Left lobe of liver (tissue), 2 donors: ENCODE results near the gene TAF4. TPM values are rescaled to one million over a fixed set of nuclear protein-coding genes. Genes with fewer than 3 reads are reported as not detected.
A peak's percentile ranks its signal among the peaks of the same experiment; 100 is the strongest.
"Not testable (repeated sequence)": the region's sequence is repeated elsewhere in the genome, so short reads cannot be mapped to it uniquely, and the experiment has no call there.

Source experiments
- ATAC-seq: fragments of 200-7000 bp; cut with Tn5 transposase; one replicate; pipeline ENCODE4 v1.9.1; 2020; ENCODE audit warnings: mild to moderate bottlenecking, moderate library complexity
- DNase-seq: peaks from one replicate; pipeline ENCODE4 v3.0.0-alpha.2; 2020; ENCODE audit warnings: low spot score
- total RNA-seq: library from RNA; stranded (reverse); gene quantifications from one replicate; pipeline ENCODE4 v1.2.1, GENCODE V29; 2021
- donor health status: DM: no; HTN: no; CAD: no; lungs with moderate emphysema.
- donor health status: DM: no; HTN: yes; CAD: no.

Gene TAF4
- total RNA-seq, 1 donor from 2014 or later, result 11.3 TPM

DNA sequence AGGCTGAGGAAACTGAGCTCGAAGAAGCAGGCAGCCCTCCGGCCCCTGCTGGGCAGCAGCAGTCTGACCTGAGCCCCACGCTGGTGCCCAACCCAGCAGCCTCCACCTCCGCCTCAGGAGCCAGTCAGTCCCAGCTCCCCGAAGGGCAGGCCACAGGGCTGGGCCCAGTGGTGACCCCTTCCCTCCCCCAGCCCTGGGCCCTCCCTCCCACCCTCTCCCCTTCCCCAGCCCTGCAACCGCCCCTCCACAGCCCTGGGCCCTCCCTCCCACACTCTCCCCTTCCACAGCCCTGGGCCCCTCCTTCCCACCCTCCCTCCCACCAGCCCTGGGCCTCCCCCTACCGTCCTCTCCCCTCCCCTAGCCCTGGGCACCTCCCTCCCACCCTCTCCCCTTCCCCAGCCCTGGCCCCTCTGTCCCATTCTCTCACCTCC, 115.0 kb downstream of the TAF4 start:
- peak; percentile 19 for ATAC-seq
- peak; percentile 30 for DNase-seq

GRCh38 chr20:61949714-61950640, 115.7 kb downstream of the TAF4 start:
- no peak for ATAC-seq
- DNase-seq, result peak; percentile 30

GRCh38 chr20:61949363-61949713, 116.3 kb downstream of the TAF4 start:
- ATAC-seq (no peak), DNase-seq (peak; percentile 34)

- ATAC-seq (no peak), DNase-seq (no peak)
These were observed 116.9 kb downstream of the TAF4 start for GRCh38 chr20:61948586-61949362.

- not testable (repeated sequence) for DNase-seq, ATAC-seq
These were observed 117.6 kb downstream of the TAF4 start for GRCh38 chr20:61948056-61948455.

DNA sequence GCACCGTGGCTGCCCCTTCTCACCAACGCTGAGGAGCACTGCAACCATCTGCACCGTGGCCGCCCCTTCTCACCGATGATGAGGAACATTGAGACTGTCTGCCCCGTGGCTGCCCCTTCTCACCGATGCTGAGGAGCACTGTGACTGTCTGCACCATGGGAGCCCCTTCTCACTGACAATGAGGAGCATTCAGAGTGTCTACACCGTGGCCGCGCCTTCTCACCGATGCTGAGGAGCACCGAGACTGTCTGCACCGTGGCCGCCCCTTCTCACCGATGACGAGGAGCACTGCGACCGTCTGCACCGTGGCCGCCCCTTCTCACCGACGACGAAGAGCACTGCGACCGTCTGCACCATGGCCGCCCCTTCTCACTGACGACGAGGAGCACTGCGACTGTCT, 120.2 kb downstream of the TAF4 start:
- DNase-seq, ATAC-seq: not testable (repeated sequence)

- ATAC-seq, result not testable (repeated sequence)
These were observed 120.7 kb downstream of the TAF4 start for GRCh38 chr20:61944967-61945366.

GRCh38 chr20:61942526-61942925, 123.2 kb downstream of the TAF4 start:
- ATAC-seq (no peak), DNase-seq (peak; percentile 29)

More at GRCh38 chr20:61944967-61945366, 120.7 kb downstream of the TAF4 start:
- DNase-seq, result not testable (repeated sequence)

DNA sequence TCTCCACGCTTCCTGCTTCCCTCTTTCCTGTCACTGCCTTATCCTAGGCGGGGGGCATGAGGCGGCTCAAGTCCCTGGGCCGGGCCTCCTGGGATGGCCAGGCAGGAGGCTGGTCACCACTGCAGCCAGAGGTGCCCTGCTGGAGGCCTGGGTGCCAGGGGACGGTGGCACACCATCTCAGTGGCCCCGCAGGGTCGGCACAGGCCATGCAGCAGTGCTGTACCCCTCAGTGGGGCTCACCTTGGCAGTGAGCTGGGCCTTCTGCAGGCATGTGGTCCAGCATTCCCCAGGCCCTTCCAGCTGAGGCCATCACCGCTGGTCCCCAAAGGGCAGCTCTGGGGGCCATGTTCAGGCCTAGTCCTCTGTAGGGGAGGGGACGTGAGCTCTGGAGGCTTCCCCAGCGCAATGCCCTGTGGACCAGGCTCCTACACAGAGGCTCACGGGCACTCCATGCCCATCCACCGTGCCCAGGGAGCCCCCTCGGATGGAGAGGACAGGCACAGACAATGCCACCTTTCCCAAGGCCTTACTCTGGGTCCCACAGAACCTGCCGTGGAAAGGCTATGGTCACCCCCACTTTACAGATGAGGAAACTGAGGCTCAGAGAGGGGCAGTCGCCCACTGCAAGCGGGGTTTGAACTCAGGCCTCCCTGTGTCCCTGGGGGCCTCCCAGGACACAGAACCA, 123.8 kb downstream of the TAF4 start:
- DNase-seq, result peak; percentile 24
- ATAC-seq, result no peak

DNA sequence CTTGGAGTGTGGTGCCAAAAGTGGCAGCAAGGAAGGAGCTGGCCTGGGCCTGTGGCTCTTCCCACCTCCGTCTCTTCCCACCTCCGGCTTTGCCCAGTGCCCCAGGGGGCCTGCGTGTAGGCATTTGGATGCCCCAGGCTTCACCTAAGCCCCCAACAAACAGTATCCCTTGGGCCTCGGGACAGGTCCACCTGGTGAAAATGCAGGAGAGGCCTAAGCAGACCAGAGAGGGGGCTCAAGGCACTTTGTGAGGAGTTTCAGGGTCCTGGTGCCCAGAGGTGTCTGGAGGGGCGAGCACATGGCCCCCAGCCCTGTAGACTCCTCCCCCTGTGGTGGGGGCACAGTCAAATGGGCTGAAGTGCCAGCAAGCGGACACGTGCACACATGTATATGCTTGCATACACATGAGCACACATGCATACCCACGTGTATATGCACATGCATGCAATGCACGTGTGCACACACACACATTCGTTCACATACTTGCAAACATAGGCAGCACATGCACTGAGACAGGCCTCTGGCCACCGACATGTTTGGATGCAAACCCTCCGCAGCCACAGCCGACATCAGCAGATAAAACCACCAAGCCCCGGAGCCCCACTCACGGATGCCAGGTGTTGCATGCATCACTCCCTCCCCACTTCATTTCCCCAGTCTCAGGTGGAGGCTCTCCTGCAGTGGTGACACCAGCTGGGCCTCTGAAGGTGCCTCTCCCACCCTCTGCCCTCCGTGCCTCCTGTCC, 124.5 kb downstream of the TAF4 start:
- ATAC-seq (no peak), DNase-seq (peak; percentile 36)

- no peak for ATAC-seq
- no peak for DNase-seq
These were observed 125.2 kb downstream of the TAF4 start for GRCh38 chr20:61940491-61940890.

DNA sequence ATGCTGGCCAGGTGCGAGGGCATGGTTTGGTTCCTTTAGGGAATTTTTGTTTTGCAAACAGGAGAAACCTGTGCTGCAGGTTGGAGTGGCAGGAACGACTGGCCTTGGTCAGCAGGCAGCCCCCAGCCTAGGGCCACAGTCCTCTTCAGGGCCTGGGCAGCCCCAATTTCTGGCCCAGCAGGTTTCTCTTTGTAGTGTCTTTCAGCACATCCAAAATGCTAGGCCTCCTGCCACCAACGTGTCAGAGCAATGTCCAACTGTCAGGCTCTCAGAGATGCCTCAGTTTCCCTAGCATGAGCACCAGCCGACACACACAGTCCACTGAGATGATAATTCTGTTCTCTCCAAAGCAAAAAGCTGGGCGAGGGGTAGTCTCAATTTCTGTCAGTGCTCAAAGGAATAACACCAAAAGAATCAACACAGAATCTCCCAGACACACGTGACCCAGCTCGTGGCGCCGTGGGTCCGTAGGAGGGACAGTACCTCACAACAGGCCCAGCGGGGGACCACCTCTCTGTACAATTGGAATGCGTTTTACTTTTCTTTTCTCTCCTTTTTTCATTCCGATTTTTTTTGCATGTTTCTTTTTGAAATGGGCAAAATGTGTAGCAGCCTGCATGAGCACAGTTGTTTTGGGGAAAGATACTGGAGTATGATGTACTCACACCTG, 125.9 kb downstream of the TAF4 start:
- ATAC-seq (no peak), DNase-seq (no peak)

- peak; percentile 24 for DNase-seq
- no peak for ATAC-seq
These were observed 126.6 kb downstream of the TAF4 start for GRCh38 chr20:61938839-61939690.

GRCh38 chr20:61937963-61938838, 127.5 kb downstream of the TAF4 start:
- ATAC-seq (no peak), DNase-seq (peak; percentile 37)

DNA sequence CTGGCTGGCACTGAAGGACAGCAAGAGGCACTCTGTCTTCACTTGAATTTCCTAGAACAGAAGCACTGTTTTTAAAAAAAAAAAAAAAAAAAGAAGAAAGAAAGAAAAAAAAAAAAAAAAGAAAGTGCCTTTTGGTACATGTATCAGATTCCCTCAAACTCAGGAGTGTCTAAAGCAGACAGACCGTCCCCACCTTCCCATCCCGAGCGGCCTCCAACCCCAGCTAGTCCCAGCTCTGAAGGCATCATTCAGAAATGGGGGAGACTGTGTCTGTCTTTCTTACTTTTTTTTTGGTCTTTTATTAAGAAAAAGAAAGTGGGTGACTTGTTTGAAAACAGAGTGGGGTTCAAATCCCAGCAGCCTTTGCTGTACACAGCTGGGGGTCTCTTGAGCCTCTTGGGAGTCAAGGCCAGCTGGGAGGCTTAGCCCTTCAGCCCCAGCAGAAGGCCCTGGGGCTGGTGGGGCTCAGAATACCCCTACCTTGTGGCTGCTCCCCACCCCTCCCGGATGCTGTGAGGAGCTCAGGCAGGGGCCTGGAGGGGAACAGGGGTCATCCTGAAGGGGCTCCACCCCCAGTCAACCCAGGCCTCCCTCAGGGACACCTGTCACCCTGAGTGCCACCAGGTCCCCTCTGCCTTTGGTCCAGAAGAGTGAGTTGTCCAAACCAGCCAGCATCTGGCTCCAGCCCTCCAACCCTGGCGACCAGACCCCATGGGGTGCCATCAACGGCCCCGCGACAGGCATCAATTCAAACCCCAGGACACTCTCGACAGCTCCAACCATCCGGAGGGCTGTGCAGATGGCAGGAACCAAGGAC, 128.3 kb downstream of the TAF4 start:
- no peak for DNase-seq
- ATAC-seq, result no peak

DNA sequence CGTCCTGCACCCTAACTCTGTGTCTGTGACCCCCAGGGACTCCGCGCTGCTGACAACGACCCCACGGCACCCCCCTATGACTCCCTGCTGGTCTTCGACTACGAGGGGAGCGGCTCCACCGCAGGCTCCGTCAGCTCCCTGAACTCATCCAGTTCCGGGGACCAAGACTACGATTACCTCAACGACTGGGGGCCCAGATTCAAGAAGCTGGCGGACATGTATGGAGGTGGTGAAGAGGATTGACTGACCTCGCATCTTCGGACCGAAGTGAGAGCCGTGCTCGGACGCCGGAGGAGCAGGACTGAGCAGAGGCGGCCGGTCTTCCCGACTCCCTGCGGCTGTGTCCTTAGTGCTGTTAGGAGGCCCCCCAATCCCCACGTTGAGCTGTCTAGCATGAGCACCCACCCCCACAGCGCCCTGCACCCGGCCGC, 129.0 kb downstream of the TAF4 start:
- ATAC-seq, result no peak
- DNase-seq, result peak; percentile 26
